Effector memory CD4-positive, alpha-beta T cell (primary cell): ENCODE results near the gene OR51G1.
"Not testable (repeated sequence)": the region's sequence is repeated elsewhere in the genome, so short reads cannot be mapped to it uniquely, and the experiment has no call there.

Source experiments
- DNase-seq, 3 donors: peaks; one replicate each; pipeline ENCODE4 v3.0.0-alpha.2; 2020
- H3K27ac ChIP-seq: 2 replicates; pipeline ENCODE4 v1.7.0; 2013; ENCODE audit warnings: mild to moderate bottlenecking, low read length, moderate library complexity; ENCODE audit not compliant: insufficient read depth, poor library complexity, severe bottlenecking
- H3K27me3 ChIP-seq: replicated peaks from 2 replicates; pipeline ENCODE4 v1.7.0; 2013; ENCODE audit warnings: mild to moderate bottlenecking, low read length; ENCODE audit not compliant: insufficient read depth, control insufficient read depth, poor library complexity, severe bottlenecking
- H3K36me3 ChIP-seq: 2 replicates; pipeline ENCODE4 v1.7.0; 2013; ENCODE audit warnings: mild to moderate bottlenecking, low read length, moderate library complexity; ENCODE audit not compliant: control insufficient read depth, insufficient read depth
- H3K4me1 ChIP-seq: 2 replicates; pipeline ENCODE4 v1.7.0; 2013; ENCODE audit warnings: low read length, mild to moderate bottlenecking; ENCODE audit not compliant: control insufficient read depth, insufficient read depth, poor library complexity, severe bottlenecking
- H3K4me3 ChIP-seq: 2 replicates; pipeline ENCODE4 v1.7.0; 2013; ENCODE audit warnings: low read length, low read depth, mild to moderate bottlenecking; ENCODE audit not compliant: insufficient read depth, poor library complexity, severe bottlenecking
- H3K9me3 ChIP-seq: 2 replicates; pipeline ENCODE4 v1.7.0; 2013; ENCODE audit warnings: mild to moderate bottlenecking, low read length, moderate library complexity; ENCODE audit not compliant: control insufficient read depth
- total RNA-seq, 3 donors: gene quantifications; one replicate each; lab custom pipeline; 2026; lab: John Stamatoyannopoulos, UW

Gene OR51G1, protein sequence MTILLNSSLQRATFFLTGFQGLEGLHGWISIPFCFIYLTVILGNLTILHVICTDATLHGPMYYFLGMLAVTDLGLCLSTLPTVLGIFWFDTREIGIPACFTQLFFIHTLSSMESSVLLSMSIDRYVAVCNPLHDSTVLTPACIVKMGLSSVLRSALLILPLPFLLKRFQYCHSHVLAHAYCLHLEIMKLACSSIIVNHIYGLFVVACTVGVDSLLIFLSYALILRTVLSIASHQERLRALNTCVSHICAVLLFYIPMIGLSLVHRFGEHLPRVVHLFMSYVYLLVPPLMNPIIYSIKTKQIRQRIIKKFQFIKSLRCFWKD
- total RNA-seq, result 0 reads per million in 3 donors

DNA sequence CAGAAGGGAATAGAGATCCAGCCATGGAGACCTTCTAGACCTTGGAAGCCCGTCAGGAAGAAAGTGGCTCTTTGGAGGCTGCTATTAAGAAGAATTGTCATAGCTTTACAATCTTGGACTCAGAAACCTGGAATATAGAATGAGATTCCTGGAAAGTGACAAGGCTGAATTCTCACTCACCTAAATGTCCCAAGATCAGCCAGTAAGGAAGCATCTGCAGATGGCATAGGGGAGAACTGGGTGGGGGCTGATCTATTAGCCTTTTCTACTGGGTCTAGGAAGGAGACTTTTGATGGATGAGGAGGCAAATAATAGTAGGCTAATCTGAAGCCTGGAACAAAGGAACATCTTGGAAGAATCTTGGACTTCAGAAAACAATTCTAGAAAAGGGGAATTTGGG is at the start of gene OR51G1:
OR51G1 (minus strand) TSS at position 101 of the 400 bp plus-strand sequence; CDS start at position 101, 0 bp downstream.
- no peaks in the 10 kb centered on the region for H3K4me1 ChIP-seq
- H3K27me3 ChIP-seq, result no peaks in the 10 kb centered on the region

DNA sequence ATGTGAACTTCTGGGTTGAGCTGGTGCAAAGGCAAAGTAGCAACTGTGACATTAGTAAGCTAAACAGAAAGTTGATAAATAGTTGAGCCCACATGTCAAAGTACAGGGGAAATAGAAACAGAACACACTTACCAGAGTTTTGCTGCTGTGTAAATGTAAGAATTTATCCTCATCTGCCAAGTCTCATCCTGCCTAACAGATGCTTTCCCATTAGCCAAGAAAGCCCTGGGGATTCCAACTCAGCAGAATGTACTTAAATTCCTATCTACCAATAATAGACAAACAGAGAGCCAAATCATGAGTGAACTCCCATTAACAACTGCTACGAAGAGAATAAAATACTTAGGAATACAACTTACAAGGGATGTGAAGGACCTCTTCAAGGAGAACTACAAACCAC is 38.7 kb upstream of the OR51G1 start:
- H3K27me3 ChIP-seq, result no peaks in the 10 kb centered on the region
- no peak overlapping the region for H3K4me3 ChIP-seq
- no peak for DNase-seq
- H3K9me3 ChIP-seq, result no peaks in the 10 kb centered on the region
- no peak overlapping the region for H3K27ac ChIP-seq
- no peaks in the 10 kb centered on the region for H3K4me1 ChIP-seq
- no peaks in the 10 kb centered on the region for H3K36me3 ChIP-seq

More for the DNA sequence above, at the start of gene OR51G1:
- Histone ChIP-seq H3K27ac (no peak within 1 kb of the TSS), H3K36me3 (no peaks in the 10 kb centered on the region), H3K9me3 (no peaks in the 10 kb centered on the region), H3K4me3 (no peak within 1 kb of the TSS)
- DNase-seq, result no peak

DNA sequence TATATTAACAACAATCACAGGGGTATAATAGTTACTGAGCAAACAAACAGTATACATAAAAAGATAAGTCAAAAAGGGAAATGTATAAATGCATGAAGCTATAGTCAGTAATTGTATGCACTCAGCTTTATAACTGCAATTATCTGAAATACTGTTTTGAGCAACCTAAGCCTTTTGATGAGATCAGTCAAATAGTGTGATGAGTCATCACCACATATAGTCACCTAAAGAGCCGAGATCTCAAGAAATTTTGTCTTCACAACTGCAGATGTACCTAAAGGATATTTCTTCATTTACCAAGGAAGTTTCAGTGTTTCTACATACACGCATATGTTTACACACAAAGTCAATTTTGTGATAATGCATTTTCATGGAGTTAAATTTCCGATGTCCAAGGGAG is 36.7 kb upstream of the OR51G1 start:
- Histone ChIP-seq H3K4me3 (no peak overlapping the region), H3K27me3 (no peaks in the 10 kb centered on the region), H3K4me1 (no peaks in the 10 kb centered on the region), H3K27ac (no peak overlapping the region), H3K36me3 (no peaks in the 10 kb centered on the region), H3K9me3 (no peaks in the 10 kb centered on the region)
- DNase-seq, result no peak

DNA sequence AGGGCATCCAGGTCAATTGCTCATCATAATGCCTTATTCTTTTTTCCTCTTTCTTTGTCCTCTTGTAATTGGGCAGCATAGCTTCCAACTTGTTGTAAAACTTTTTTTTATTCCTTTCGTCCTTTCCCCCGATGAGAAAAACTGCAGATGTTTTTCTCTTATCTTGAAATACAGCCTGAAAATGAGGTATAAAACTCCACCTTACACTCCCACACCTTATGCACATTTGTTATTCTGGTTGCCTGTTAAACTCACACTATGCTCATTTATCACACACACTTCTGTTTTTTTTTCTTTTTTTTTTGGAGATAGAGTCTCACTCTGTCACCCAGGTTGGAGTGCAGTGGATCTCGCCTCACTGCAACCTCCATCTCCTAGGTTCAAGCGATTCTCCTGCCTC is 33.3 kb upstream of the OR51G1 start:
- Histone ChIP-seq H3K4me3 (no peak overlapping the region), H3K27me3 (no peaks in the 10 kb centered on the region), H3K4me1 (no peaks in the 10 kb centered on the region), H3K36me3 (no peaks in the 10 kb centered on the region), H3K27ac (no peak overlapping the region), H3K9me3 (no peaks in the 10 kb centered on the region)
- DNase-seq, result no peak

DNA sequence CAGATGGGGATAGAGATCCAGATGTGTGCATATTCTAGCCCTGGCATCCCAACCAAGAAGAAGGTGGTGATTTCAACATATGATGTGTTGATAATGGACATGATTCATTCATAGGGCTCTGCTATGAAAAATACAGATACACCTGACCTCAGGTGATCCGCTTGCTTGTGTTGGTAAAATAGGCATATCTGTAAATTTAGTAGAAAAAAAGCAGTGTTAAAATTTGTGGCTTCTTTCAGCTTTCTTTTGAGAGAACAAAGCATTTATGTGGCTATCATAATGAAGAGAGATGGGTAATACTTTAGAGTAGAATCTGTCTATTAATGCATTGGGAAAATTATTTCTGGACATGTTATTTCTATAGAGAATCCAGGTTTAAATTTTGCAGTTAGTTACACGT is 31.5 kb upstream of the OR51G1 start, which contains the start of gene OR51A2:
OR51A2 (minus strand) TSS at position 101 of the 400 bp plus-strand sequence; CDS start at position 101, 0 bp downstream.
- H3K36me3 ChIP-seq, DNase-seq, H3K9me3 ChIP-seq: not testable (repeated sequence)

DNA sequence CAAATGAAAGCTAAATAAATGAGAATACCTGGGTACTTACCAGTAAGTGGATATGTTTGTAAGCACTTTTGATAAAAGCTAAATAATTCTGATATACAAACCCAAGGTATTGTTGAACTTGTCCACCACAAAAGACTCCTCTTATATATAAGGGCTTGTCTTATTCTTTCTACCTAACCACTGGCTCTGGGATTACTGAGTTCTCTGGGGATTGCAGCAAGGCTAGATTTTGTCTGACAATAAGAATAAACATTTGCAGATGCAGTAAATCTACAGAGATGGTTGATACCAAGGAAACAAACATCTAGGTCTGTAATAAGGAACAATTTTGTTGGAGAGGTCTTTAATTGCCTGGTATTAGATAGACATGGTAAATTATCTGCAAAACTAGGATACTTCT is 23.4 kb upstream of the OR51G1 start, which contains the start of gene OR51A4:
OR51A4 (minus strand) TSS at position 101 of the 400 bp plus-strand sequence. CDS start 505 bp downstream, outside the sequence.
- Histone ChIP-seq H3K36me3 (no peaks in the 10 kb centered on the region), H3K9me3 (no peaks in the 10 kb centered on the region)
- no peak for DNase-seq

More for the DNA sequence above, 31.5 kb upstream of the OR51G1 start, which contains the start of gene OR51A2:
- H3K4me1 ChIP-seq, H3K27ac ChIP-seq, H3K4me3 ChIP-seq, H3K27me3 ChIP-seq: not testable (repeated sequence)

DNA sequence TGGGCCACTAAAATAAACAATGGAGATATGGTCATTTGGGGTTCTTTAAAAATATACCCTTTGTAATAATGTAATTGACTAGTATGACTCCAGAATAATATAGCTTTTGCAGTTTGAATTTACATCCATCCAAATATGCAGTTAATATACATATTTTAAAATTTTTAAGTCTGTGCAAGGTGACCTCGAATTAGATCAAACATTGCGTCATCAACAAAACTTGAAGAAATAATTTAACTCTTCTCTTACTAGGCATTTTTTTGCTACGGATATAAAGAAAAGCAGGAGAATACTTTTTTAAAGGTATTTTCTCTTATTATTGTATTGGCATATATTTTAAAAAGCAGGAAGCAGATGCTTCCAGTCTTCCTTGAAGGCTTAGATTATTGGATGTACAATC is 12.6 kb upstream of the OR51G1 start:
- no peaks in the 10 kb centered on the region for H3K27me3 ChIP-seq
- H3K4me3 ChIP-seq, result no peak overlapping the region
- H3K27ac ChIP-seq, result no peak overlapping the region
- no peaks in the 10 kb centered on the region for H3K9me3 ChIP-seq
- H3K36me3 ChIP-seq, result no peaks in the 10 kb centered on the region
- DNase-seq, result no peak
- no peaks in the 10 kb centered on the region for H3K4me1 ChIP-seq

More for the DNA sequence above, 23.4 kb upstream of the OR51G1 start, which contains the start of gene OR51A4:
- Histone ChIP-seq H3K27ac (no peak within 1 kb of the TSS), H3K4me1 (no peaks in the 10 kb centered on the region), H3K27me3 (no peaks in the 10 kb centered on the region), H3K4me3 (no peak within 1 kb of the TSS)

DNA sequence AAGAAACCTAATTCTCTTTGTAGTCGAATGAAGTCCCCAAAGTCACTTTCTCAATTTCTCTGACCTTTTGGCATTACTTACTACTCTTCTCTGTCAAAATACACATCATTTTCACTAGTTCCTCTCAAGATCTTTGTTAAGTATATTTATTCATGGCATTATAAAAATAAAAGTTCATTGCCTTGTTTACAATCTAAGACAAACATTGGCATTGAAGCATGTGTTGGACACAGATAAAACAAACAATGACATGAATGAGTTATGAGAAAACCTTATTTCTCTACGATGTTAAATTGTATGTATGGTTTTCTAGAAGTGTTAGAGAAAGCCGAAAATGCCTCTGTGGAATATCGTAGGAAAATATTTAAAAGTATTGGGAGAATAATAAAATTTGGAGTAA is 8.6 kb upstream of the OR51G1 start:
- H3K36me3 ChIP-seq, result no peaks in the 10 kb centered on the region
- H3K9me3 ChIP-seq, result no peaks in the 10 kb centered on the region
- H3K4me3 ChIP-seq, result no peak overlapping the region
- no peaks in the 10 kb centered on the region for H3K4me1 ChIP-seq
- H3K27ac ChIP-seq, result no peak overlapping the region
- no peak for DNase-seq
- H3K27me3 ChIP-seq, result no peaks in the 10 kb centered on the region

DNA sequence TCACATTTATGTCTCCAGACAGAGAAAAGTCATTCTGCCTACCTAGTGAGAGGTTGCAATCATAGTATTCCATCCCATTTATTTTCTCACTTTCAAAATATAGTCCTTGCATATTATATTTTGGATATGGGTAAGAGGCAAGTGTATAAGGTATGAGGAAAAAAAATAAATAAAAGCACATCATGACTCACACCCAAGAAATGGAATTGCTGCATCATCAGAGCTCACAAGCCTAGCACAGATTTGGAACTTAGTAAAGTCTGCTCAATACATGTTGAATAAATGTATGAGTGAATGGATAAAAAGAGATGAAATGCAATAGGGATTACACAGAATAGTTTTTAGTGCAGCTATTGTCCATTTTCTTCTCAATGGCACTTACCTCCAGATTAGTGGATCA is 2.5 kb upstream of the OR51G1 start:
- H3K9me3 ChIP-seq, result no peaks in the 10 kb centered on the region
- H3K27ac ChIP-seq, result no peak overlapping the region
- no peak overlapping the region for H3K4me3 ChIP-seq
- H3K27me3 ChIP-seq, result no peaks in the 10 kb centered on the region
- no peaks in the 10 kb centered on the region for H3K4me1 ChIP-seq
- no peak for DNase-seq
- H3K36me3 ChIP-seq, result no peaks in the 10 kb centered on the region

DNA sequence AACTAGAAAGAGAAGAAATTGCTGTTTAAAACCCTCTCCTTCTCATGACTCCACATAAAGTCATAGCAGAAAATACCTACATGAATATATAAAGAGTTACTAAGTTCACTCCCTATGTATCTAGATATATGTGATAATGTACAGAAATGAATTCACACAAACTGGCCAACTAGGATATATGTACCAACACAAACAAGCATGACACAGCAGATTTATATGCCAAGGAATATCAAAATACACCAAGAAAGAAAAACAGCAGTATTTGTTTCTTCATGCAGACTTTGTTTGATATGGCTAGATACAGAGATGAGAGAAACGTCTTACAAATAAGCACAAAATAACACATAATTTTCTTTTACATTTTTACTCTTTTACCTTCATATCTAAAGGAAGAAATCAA is 1.8 kb downstream of the OR51G1 start:
- no peak for DNase-seq
- no peaks in the 10 kb centered on the region for H3K27me3 ChIP-seq
- no peaks in the 10 kb centered on the region for H3K36me3 ChIP-seq
- no peaks in the 10 kb centered on the region for H3K4me1 ChIP-seq
- no peak overlapping the region for H3K27ac ChIP-seq
- no peak overlapping the region for H3K4me3 ChIP-seq
- no peaks in the 10 kb centered on the region for H3K9me3 ChIP-seq
